Measurements from ENCODE around the gene SORBS1.

DNA sequence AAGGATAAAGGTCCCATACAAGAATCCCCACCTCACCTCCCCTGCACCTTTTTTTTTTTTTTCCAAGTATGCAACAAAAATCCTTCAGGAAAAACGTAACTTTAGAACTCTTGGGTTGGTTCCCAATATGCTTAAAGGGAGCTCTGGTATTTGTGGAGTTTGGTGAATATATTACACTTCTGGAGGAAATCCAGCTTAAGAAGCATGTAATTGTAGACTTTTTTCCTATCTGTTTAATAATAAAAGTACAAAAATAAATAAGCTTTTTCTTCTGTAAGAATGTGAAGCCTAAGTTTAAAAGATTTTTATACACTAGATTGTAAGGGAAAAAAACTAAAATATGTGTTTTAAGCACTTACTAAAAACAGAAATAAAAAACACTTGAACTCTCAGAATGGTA is 102.3 kb downstream of the SORBS1 start:
- TF ChIP-seq, protein P1, sequence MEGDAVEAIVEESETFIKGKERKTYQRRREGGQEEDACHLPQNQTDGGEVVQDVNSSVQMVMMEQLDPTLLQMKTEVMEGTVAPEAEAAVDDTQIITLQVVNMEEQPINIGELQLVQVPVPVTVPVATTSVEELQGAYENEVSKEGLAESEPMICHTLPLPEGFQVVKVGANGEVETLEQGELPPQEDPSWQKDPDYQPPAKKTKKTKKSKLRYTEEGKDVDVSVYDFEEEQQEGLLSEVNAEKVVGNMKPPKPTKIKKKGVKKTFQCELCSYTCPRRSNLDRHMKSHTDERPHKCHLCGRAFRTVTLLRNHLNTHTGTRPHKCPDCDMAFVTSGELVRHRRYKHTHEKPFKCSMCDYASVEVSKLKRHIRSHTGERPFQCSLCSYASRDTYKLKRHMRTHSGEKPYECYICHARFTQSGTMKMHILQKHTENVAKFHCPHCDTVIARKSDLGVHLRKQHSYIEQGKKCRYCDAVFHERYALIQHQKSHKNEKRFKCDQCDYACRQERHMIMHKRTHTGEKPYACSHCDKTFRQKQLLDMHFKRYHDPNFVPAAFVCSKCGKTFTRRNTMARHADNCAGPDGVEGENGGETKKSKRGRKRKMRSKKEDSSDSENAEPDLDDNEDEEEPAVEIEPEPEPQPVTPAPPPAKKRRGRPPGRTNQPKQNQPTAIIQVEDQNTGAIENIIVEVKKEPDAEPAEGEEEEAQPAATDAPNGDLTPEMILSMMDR (IDR thresholded peaks at IDR 0.05): no peak
- TF ChIP-seq POLR2A (IDR thresholded peaks at IDR 0.05): no peak
